ENCODE measurements around the gene ARHGEF28. TPM values are rescaled to one million over a fixed set of nuclear protein-coding genes. Genes with fewer than 3 reads are reported as not detected.

Gene ARHGEF28
- total RNA-seq, 4 donors from 2014 or later = 16.9 to 29.7 (median 25.7) TPM

DNA sequence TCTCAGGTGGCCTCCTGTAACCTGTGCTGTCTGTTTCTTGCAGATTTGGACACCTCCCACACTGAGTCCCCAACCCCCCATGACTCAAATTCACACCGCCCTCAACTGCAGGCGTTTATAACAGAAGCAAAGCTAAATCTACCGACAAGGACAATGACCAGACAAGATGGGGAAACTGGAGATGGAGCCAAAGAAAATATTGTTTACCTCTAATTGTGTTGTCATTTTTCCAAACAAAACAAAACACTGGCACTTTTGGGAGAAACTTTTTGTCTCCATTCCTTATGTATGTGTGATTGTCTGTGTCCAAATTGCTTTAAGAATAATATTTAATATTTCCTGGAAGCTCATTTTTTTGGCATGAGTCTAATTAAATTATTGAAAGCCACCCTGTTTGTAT is 314.8 kb downstream of the ARHGEF28 start:
- H3K27me3 ChIP-seq = peaks cover 7% of the 10 kb centered on the region
- no peak overlapping the region for H3K27ac ChIP-seq
- H3K4me1 ChIP-seq = no peaks in the 10 kb centered on the region
- peaks cover 0 to 19% (median 0%) of the 10 kb centered on the region in 3 donors for H3K9me3 ChIP-seq
- ATAC-seq = no peak
- H3K4me3 ChIP-seq = no peak overlapping the region
- WGBS, 2 donors (ENCODE audit: low coverage in 1 of 2) = 60% methylated on average over 3 of the region's 3 CpGs; no CpG with 5 or more reads in 1 of the 2 donors
- no peak for TF ChIP-seq POLR2AphosphoS5 (IDR thresholded peaks at IDR 0.05)
- peaks cover 0 to 5% of the 10 kb centered on the region in 2 donors for H3K36me3 ChIP-seq

DNA sequence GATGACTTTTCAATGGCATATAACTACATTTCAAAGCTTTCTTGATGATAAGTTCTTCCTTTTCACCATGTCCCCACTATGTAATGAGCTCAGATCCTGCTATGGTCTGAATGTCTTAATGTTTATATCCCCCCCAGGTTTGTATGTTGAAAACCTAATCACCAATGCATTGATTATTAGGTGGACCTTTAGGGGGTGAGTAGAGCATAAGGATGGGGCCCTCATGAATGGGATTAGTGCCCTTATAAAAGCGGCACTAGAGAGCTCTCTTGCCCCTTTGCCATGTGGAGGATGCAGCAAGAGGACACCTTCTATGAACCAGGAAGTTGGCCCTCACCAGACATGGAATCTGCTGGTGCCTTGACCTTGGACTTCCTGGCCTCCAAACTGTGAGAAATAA is 316.8 kb downstream of the ARHGEF28 start:
- Histone ChIP-seq H3K27me3 (peaks cover 7% of the 10 kb centered on the region), H3K4me1 (peaks cover 0 to 6% (median 0%) of the 10 kb centered on the region in 3 donors), H3K36me3 (peaks cover 0 to 5% of the 10 kb centered on the region in 2 donors), H3K4me3 (no peak overlapping the region), H3K27ac (no peak overlapping the region), H3K9me3 (peaks cover 0 to 19% (median 0%) of the 10 kb centered on the region in 3 donors)
- WGBS, 2 donors (ENCODE audit: low coverage in 1 of 2) = no CpG with 5 or more reads among the region's 1 CpG
- no peak for ATAC-seq
- TF ChIP-seq EP300 (IDR thresholded peaks at IDR 0.05) = no peak
- TF ChIP-seq, protein P1, sequence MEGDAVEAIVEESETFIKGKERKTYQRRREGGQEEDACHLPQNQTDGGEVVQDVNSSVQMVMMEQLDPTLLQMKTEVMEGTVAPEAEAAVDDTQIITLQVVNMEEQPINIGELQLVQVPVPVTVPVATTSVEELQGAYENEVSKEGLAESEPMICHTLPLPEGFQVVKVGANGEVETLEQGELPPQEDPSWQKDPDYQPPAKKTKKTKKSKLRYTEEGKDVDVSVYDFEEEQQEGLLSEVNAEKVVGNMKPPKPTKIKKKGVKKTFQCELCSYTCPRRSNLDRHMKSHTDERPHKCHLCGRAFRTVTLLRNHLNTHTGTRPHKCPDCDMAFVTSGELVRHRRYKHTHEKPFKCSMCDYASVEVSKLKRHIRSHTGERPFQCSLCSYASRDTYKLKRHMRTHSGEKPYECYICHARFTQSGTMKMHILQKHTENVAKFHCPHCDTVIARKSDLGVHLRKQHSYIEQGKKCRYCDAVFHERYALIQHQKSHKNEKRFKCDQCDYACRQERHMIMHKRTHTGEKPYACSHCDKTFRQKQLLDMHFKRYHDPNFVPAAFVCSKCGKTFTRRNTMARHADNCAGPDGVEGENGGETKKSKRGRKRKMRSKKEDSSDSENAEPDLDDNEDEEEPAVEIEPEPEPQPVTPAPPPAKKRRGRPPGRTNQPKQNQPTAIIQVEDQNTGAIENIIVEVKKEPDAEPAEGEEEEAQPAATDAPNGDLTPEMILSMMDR (IDR thresholded peaks at IDR 0.05) = no peak
- no peak for TF ChIP-seq POLR2AphosphoS5 (IDR thresholded peaks at IDR 0.05)
- no peak for TF ChIP-seq POLR2A (IDR thresholded peaks at IDR 0.05)

DNA sequence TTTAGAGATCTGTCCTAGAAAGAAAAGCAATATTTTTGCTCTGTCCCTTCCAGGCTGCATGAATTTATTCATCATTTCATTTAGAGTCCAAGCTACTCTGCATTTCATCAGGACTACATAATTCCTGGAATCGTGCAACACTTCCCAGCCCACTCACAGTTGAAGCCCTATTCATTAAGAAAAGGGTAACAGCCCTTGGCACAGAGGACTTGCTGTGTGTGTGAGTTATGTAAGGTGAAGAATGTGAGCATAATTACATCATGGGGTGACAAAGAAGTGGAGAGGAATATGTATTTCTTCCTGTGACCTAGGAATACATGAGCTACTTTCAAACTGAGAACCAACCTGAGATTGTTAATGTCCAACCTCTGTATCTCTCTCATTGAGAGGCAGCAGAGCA is 317.4 kb downstream of the ARHGEF28 start:
- H3K9me3 ChIP-seq = peaks cover 0 to 19% (median 0%) of the 10 kb centered on the region in 3 donors

DNA sequence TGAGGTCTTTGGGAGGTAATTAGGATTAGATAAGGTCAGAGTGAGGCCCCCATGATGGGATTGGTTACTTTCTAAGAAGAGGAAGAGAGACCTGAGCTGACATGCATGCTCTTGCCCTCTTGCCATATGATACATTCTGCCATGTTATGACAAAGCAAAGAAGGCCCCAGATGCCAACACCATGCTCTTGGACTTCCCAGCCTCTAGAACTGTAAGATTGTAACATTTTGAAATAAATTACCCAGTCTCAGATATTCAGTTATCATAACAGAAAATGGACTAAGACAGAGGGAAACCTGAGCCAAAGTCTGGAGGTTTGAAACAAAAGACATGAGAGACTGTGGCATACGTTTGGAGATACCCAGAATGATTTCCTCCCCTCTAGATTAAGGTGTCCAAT is 318.6 kb downstream of the ARHGEF28 start:
- 75 to 100% methylated on average over 1 of the region's 1 CpG for WGBS, 2 donors (ENCODE audit: low coverage in 1 of 2)
- peaks cover 0 to 6% (median 0%) of the 10 kb centered on the region in 3 donors for H3K4me1 ChIP-seq
- H3K36me3 ChIP-seq = peaks cover 0 to 5% of the 10 kb centered on the region in 2 donors

More for the DNA sequence above, 317.4 kb downstream of the ARHGEF28 start:
- no peak for ATAC-seq
- no peak overlapping the region for H3K4me3 ChIP-seq
- no peak overlapping the region for H3K27ac ChIP-seq
- peaks cover 0 to 6% (median 0%) of the 10 kb centered on the region in 3 donors for H3K4me1 ChIP-seq
- WGBS, 2 donors (ENCODE audit: low coverage in 1 of 2) = 33% methylated on average over 1 of the region's 1 CpG; no CpG with 5 or more reads in 1 of the 2 donors
- TF ChIP-seq, protein P1 (IDR thresholded peaks at IDR 0.05) = no peak
- no peak for TF ChIP-seq EP300 (IDR thresholded peaks at IDR 0.05)
- TF ChIP-seq POLR2AphosphoS5 (IDR thresholded peaks at IDR 0.05) = no peak
- no peak for TF ChIP-seq POLR2A (IDR thresholded peaks at IDR 0.05)
- H3K27me3 ChIP-seq = peaks cover 7% of the 10 kb centered on the region
- H3K36me3 ChIP-seq = peaks cover 0 to 5% of the 10 kb centered on the region in 2 donors

DNA sequence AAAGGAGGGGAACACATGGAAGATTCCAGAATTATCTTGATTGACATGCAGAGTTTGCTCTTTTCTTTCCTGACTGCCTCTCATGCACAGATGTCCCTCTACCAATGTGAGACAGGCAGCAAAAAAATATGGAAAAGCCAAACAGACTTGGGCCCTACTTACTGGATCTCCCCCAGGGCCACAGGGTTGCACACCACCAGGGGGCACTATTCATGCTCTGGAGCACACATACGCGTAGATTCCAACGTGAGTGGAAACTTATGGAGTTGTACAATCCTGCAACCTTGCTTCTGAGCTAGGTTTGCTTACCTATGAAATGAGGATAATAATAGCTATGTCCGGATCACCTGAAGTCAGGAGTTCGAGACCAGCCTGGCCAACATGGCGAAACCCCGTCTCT is 319.5 kb downstream of the ARHGEF28 start:
- Histone ChIP-seq H3K9me3 (peaks cover 0 to 19% (median 0%) of the 10 kb centered on the region in 3 donors), H3K4me3 (no peak overlapping the region), H3K4me1 (peaks cover 0 to 6% (median 0%) of the 10 kb centered on the region in 3 donors), H3K27ac (no peak overlapping the region), H3K36me3 (peaks cover 0 to 5% of the 10 kb centered on the region in 2 donors), H3K27me3 (peaks cover 7% of the 10 kb centered on the region)
- no peak for ATAC-seq
- WGBS, 2 donors (ENCODE audit: low coverage in 1 of 2) = 81 to 92% methylated on average over 3 to 6 of the region's 7 CpGs
- TF ChIP-seq POLR2A (IDR thresholded peaks at IDR 0.05) (no peak), POLR2AphosphoS5 (IDR thresholded peaks at IDR 0.05) (no peak), EP300 (IDR thresholded peaks at IDR 0.05) (no peak)
- TF ChIP-seq, protein P1 (IDR thresholded peaks at IDR 0.05) = no peak

More for the DNA sequence above, 318.6 kb downstream of the ARHGEF28 start:
- Histone ChIP-seq H3K4me3 (no peak overlapping the region), H3K9me3 (peaks cover 0 to 19% (median 0%) of the 10 kb centered on the region in 3 donors), H3K27ac (no peak overlapping the region), H3K27me3 (peaks cover 7% of the 10 kb centered on the region)
- no peak for TF ChIP-seq POLR2AphosphoS5 (IDR thresholded peaks at IDR 0.05)
- TF ChIP-seq POLR2A (IDR thresholded peaks at IDR 0.05) = no peak
- TF ChIP-seq, protein P1 (IDR thresholded peaks at IDR 0.05) = no peak
- TF ChIP-seq EP300 (IDR thresholded peaks at IDR 0.05) = no peak
- ATAC-seq = no peak
